ENCODE results near the gene DGKB. TPM values are rescaled to one million over a fixed set of nuclear protein-coding genes. Genes with fewer than 3 reads are reported as not detected.

Gene DGKB
- total RNA-seq, 1 donor from 2014 or later, result 0.32 TPM

GRCh38 chr7:14934839-14935238, 32.3 kb upstream of the DGKB start:
- TF ChIP-seq CTCF (IDR thresholded peaks at IDR 0.05), result no peak
- Mint-ChIP-seq H3K36me3 (ENCODE audit: unreplicated experiment) (no peaks in the 10 kb centered on the region), H3K9me3 (ENCODE audit: unreplicated experiment) (no peaks in the 10 kb centered on the region), H3K27me3 (ENCODE audit: unreplicated experiment) (no peaks in the 10 kb centered on the region), H3K4me3 (ENCODE audit: unreplicated experiment) (no peak overlapping the region), H3K27ac (ENCODE audit: unreplicated experiment) (no peak overlapping the region), H3K4me1 (ENCODE audit: unreplicated experiment) (no peaks in the 10 kb centered on the region)
- DNase-seq (ENCODE audit: extremely low spot score, unreplicated experiment), result no peak

GRCh38 chr7:14931511-14932215, 29.1 kb upstream of the DGKB start:
- Mint-ChIP-seq H3K27ac (ENCODE audit: unreplicated experiment) (no peak overlapping the region), H3K9me3 (ENCODE audit: unreplicated experiment) (no peaks in the 10 kb centered on the region), H3K36me3 (ENCODE audit: unreplicated experiment) (no peaks in the 10 kb centered on the region), H3K4me1 (ENCODE audit: unreplicated experiment) (no peaks in the 10 kb centered on the region), H3K4me3 (ENCODE audit: unreplicated experiment) (no peak overlapping the region), H3K27me3 (ENCODE audit: unreplicated experiment) (no peaks in the 10 kb centered on the region)
- no peak for DNase-seq (ENCODE audit: extremely low spot score, unreplicated experiment)
- TF ChIP-seq CTCF (IDR thresholded peaks at IDR 0.05), result no peak

GRCh38 chr7:14924398-14924797, 21.8 kb upstream of the DGKB start:
- peak overlapping the region; percentile 11 for H3K4me3 Mint-ChIP-seq (ENCODE audit: unreplicated experiment)
- H3K36me3 Mint-ChIP-seq (ENCODE audit: unreplicated experiment), result no peaks in the 10 kb centered on the region
- no peaks in the 10 kb centered on the region for H3K9me3 Mint-ChIP-seq (ENCODE audit: unreplicated experiment)
- DNase-seq (ENCODE audit: extremely low spot score, unreplicated experiment), result no peak
- H3K27ac Mint-ChIP-seq (ENCODE audit: unreplicated experiment), result no peak overlapping the region
- H3K4me1 Mint-ChIP-seq (ENCODE audit: unreplicated experiment), result peaks cover 4% of the 10 kb centered on the region
- TF ChIP-seq CTCF (IDR thresholded peaks at IDR 0.05), result peak; percentile 52
- H3K27me3 Mint-ChIP-seq (ENCODE audit: unreplicated experiment), result no peaks in the 10 kb centered on the region

GRCh38 chr7:14911077-14911476, 8.5 kb upstream of the DGKB start:
- H3K9me3 Mint-ChIP-seq (ENCODE audit: unreplicated experiment), result no peaks in the 10 kb centered on the region
- no peak overlapping the region for H3K4me3 Mint-ChIP-seq (ENCODE audit: unreplicated experiment)
- no peak for DNase-seq (ENCODE audit: extremely low spot score, unreplicated experiment)
- no peak overlapping the region for H3K27ac Mint-ChIP-seq (ENCODE audit: unreplicated experiment)
- no peaks in the 10 kb centered on the region for H3K27me3 Mint-ChIP-seq (ENCODE audit: unreplicated experiment)
- no peaks in the 10 kb centered on the region for H3K4me1 Mint-ChIP-seq (ENCODE audit: unreplicated experiment)
- TF ChIP-seq CTCF (IDR thresholded peaks at IDR 0.05), result no peak
- no peaks in the 10 kb centered on the region for H3K36me3 Mint-ChIP-seq (ENCODE audit: unreplicated experiment)

GRCh38 chr7:14908697-14909096, 6.1 kb upstream of the DGKB start:
- DNase-seq (ENCODE audit: extremely low spot score, unreplicated experiment), result no peak
- no peaks in the 10 kb centered on the region for H3K4me1 Mint-ChIP-seq (ENCODE audit: unreplicated experiment)

More at GRCh38 chr7:14908697-14909096, 6.1 kb upstream of the DGKB start:
- Mint-ChIP-seq H3K4me3 (ENCODE audit: unreplicated experiment) (no peak overlapping the region), H3K27me3 (ENCODE audit: unreplicated experiment) (no peaks in the 10 kb centered on the region), H3K36me3 (ENCODE audit: unreplicated experiment) (no peaks in the 10 kb centered on the region), H3K27ac (ENCODE audit: unreplicated experiment) (no peak overlapping the region), H3K9me3 (ENCODE audit: unreplicated experiment) (no peaks in the 10 kb centered on the region)
- no peak for TF ChIP-seq CTCF (IDR thresholded peaks at IDR 0.05)

Data from osteocyte (in vitro differentiated cells).